ENCODE results near the gene NOL11.
"Not testable (repeated sequence)": the region's sequence is repeated elsewhere in the genome, so short reads cannot be mapped to it uniquely, and the experiment has no call there.

The NOL11 gene

DNA sequence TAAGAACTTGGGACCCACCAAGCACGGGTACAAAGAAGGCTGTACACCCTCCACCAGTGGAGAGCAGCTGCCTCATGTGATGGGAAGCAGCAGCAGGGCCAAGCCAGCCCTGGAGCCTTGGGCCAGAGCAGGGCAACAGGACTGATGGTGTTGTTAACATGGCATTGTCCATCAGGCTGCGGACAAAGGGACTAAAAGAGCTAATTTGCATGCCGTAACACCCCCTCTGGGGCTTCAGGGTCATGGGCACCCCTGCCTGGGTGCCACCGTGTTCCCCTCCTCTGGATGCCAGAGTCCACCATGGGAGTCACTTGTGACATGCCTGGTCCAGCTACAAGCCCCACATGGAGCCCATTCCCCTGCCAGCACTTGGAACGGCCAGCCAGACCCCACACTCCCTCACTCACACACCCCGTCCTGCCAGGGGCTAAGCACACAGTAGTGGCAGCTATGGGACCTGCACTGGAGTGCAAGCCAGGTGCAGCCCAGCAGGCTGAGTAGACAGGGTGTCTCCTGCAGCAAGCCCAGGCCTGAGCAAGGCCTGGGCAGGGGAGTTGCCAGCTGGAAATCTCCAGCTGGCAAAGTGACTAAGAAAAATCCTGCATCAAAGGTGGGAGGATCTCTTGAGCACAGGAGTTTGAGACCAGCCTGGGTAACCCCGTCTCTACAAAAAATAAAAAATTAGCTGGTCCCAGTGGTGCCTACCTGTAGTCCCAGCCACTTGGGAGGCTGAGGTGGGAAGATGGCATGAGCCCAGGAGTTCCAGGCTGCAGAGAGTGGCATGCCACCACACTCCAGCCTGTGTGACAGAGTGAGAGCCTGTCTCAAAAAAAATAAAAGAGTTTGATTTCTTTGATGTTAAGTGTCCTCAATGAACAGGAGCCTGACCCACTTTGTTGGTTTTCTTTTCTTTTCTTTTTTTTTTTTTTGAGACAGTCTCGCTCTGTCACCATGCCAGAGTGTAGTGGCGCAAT lies 33.7 kb downstream of the NOL11 start:
- H3K23ac ChIP-seq (ENCODE audit: low read length in 2 of 2) = no peak overlapping the region
- DNase-seq = no peak
- peaks cover 33 to 50% of the 10 kb centered on the region in 2 experiments for H3K36me3 ChIP-seq (ENCODE audit: control insufficient read depth in 1 of 2, insufficient read depth in 2 of 2, low read depth in 1 of 2, low read length in 2 of 2)
- no peaks in the 10 kb centered on the region for H3K27me3 ChIP-seq (ENCODE audit: control insufficient read depth in 1 of 2, insufficient read depth in 1 of 2, low read length in 2 of 2)
- H3K79me1 ChIP-seq (replicated peaks; ENCODE audit: low read length, poor library complexity, severe bottlenecking) = peaks cover 2% of the 10 kb centered on the region
- no peak overlapping the region for H3K9ac ChIP-seq (ENCODE audit: low read length)
- H3K4me3 ChIP-seq (ENCODE audit: insufficient read depth in 1 of 2, low read depth in 1 of 2, low read length in 2 of 2) = no peak overlapping the region
- no peak overlapping the region for H3K18ac ChIP-seq (ENCODE audit: low read depth in 1 of 2, low read length in 2 of 2)
- no peak overlapping the region for H4K8ac ChIP-seq (ENCODE audit: low read length)
- H2BK120ac ChIP-seq (ENCODE audit: low read depth, low read length) = no peak overlapping the region
- H3K4me1 ChIP-seq (ENCODE audit: control insufficient read depth, insufficient read depth, low read depth, low read length) = no peaks in the 10 kb centered on the region
- no peak overlapping the region for H2BK15ac ChIP-seq (ENCODE audit: low read depth, poor library complexity, severe bottlenecking)
- H2BK12ac ChIP-seq (ENCODE audit: low read length in 2 of 2) = no peak overlapping the region
- H3K4me2 ChIP-seq (ENCODE audit: low read length, poor library complexity, severe bottlenecking) = no peak overlapping the region
- H3K9me3 ChIP-seq (ENCODE audit: control insufficient read depth, low read length) = no peaks in the 10 kb centered on the region
- no peak overlapping the region for H2AFZ ChIP-seq (ENCODE audit: low read depth, low read length)
- no peak overlapping the region for H3K27ac ChIP-seq (ENCODE audit: low read length, poor library complexity, severe bottlenecking)
- no peak overlapping the region for H4K91ac ChIP-seq (ENCODE audit: low read length)
- H2AK5ac ChIP-seq (ENCODE audit: low read length, severe bottlenecking) = no peak overlapping the region
- no peak overlapping the region for H3K4ac ChIP-seq (ENCODE audit: low read depth in 1 of 2, low read length in 2 of 2)
- no peak overlapping the region for H2BK5ac ChIP-seq (ENCODE audit: low read depth, low read length, poor library complexity, severe bottlenecking)
- WGBS = 81% methylated on average over 9 of the region's 9 CpGs
- H3K14ac ChIP-seq (ENCODE audit: low read length in 2 of 2) = no peak overlapping the region

DNA sequence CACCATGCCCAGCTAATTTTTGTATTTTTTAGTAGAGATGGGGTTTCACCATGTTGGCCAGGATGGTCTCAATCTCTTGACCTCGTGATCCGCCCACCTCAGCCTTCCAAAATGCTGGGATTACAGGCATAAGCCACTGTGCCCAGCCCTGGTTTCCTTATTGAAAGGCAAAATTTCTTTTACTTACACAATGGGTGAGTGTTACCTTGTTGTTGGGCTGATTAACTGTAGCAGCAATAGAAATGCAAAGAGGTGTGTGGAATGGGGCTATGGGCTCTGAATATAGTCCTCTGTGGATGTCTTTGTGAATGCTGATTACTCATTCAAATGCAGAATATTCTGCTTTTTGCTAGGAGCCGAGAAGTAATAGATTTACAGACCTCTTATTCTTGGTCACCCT lies 34.4 kb downstream of the NOL11 start:
- 100% methylated on average over 2 of the region's 3 CpGs for WGBS
- H3K79me1 ChIP-seq (replicated peaks; ENCODE audit: low read length, poor library complexity, severe bottlenecking) = not testable (repeated sequence)

DNA sequence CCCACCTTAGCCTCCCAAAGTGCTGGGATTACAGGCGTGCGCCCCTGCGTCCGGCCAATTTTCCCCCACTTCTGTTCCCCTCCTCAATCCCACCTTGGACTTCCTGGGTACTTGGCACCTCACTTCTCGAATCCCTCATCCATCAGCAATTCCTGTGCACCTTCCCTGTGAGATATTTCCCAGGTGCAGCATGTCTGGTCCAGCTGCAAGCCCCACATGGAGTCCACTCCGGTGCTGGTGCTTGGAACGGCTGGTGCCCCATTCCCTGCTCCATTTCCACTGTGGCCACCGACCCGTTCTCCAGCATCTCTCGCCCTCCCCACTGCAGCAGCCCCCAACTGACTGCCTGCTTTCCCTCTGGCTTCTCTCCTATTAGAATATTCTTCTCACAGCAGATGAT lies 35.3 kb downstream of the NOL11 start:
- Histone ChIP-seq H2BK120ac (ENCODE audit: low read depth, low read length) (no peak overlapping the region), H3K27ac (ENCODE audit: low read length, poor library complexity, severe bottlenecking) (no peak overlapping the region), H4K91ac (ENCODE audit: low read length) (no peak overlapping the region), H3K9ac (ENCODE audit: low read length) (no peak overlapping the region), H2BK15ac (ENCODE audit: low read depth, poor library complexity, severe bottlenecking) (no peak overlapping the region), H4K8ac (ENCODE audit: low read length) (no peak overlapping the region), H3K4ac (ENCODE audit: low read depth in 1 of 2, low read length in 2 of 2) (no peak overlapping the region), H2AK5ac (ENCODE audit: low read length, severe bottlenecking) (no peak overlapping the region), H3K9me3 (ENCODE audit: control insufficient read depth, low read length) (no peaks in the 10 kb centered on the region), H3K4me1 (ENCODE audit: control insufficient read depth, insufficient read depth, low read depth, low read length) (no peaks in the 10 kb centered on the region), H3K79me1 (replicated peaks; ENCODE audit: low read length, poor library complexity, severe bottlenecking) (no peaks in the 10 kb centered on the region), H2BK12ac (ENCODE audit: low read length in 2 of 2) (no peak overlapping the region), H3K27me3 (ENCODE audit: control insufficient read depth in 1 of 2, insufficient read depth in 1 of 2, low read length in 2 of 2) (no peaks in the 10 kb centered on the region), H3K14ac (ENCODE audit: low read length in 2 of 2) (no peak overlapping the region), H3K23ac (ENCODE audit: low read length in 2 of 2) (no peak overlapping the region), H3K4me3 (ENCODE audit: insufficient read depth in 1 of 2, low read depth in 1 of 2, low read length in 2 of 2) (no peak overlapping the region), H3K18ac (ENCODE audit: low read depth in 1 of 2, low read length in 2 of 2) (no peak overlapping the region), H2AFZ (ENCODE audit: low read depth, low read length) (no peak overlapping the region), H3K4me2 (ENCODE audit: low read length, poor library complexity, severe bottlenecking) (no peak overlapping the region), H2BK5ac (ENCODE audit: low read depth, low read length, poor library complexity, severe bottlenecking) (no peak overlapping the region), H3K36me3 (ENCODE audit: control insufficient read depth in 1 of 2, insufficient read depth in 2 of 2, low read depth in 1 of 2, low read length in 2 of 2) (peaks cover 28 to 34% of the 10 kb centered on the region in 2 experiments)
- 93% methylated on average over 10 of the region's 10 CpGs for WGBS
- DNase-seq = no peak

More for the DNA sequence above, 34.4 kb downstream of the NOL11 start:
- not testable (repeated sequence) for H3K9ac ChIP-seq (ENCODE audit: low read length); H2BK15ac ChIP-seq (ENCODE audit: low read depth, poor library complexity, severe bottlenecking); H3K4ac ChIP-seq (ENCODE audit: low read depth in 1 of 2, low read length in 2 of 2); H3K9me3 ChIP-seq (ENCODE audit: control insufficient read depth, low read length); DNase-seq; H2AK5ac ChIP-seq (ENCODE audit: low read length, severe bottlenecking); H3K14ac ChIP-seq (ENCODE audit: low read length in 2 of 2); H2BK12ac ChIP-seq (ENCODE audit: low read length in 2 of 2); H3K18ac ChIP-seq (ENCODE audit: low read depth in 1 of 2, low read length in 2 of 2); H3K23ac ChIP-seq (ENCODE audit: low read length in 2 of 2); H2BK5ac ChIP-seq (ENCODE audit: low read depth, low read length, poor library complexity, severe bottlenecking); H3K4me3 ChIP-seq (ENCODE audit: insufficient read depth in 1 of 2, low read depth in 1 of 2, low read length in 2 of 2); H3K27ac ChIP-seq (ENCODE audit: low read length, poor library complexity, severe bottlenecking); H4K8ac ChIP-seq (ENCODE audit: low read length); H2AFZ ChIP-seq (ENCODE audit: low read depth, low read length); H3K4me1 ChIP-seq (ENCODE audit: control insufficient read depth, insufficient read depth, low read depth, low read length); H3K27me3 ChIP-seq (ENCODE audit: control insufficient read depth in 1 of 2, insufficient read depth in 1 of 2, low read length in 2 of 2); H4K91ac ChIP-seq (ENCODE audit: low read length); H2BK120ac ChIP-seq (ENCODE audit: low read depth, low read length); H3K4me2 ChIP-seq (ENCODE audit: low read length, poor library complexity, severe bottlenecking)
- H3K36me3 ChIP-seq (ENCODE audit: control insufficient read depth in 1 of 2, insufficient read depth in 2 of 2, low read depth in 1 of 2, low read length in 2 of 2) = peaks cover 29 to 43% of the 10 kb centered on the region in 2 experiments

DNA sequence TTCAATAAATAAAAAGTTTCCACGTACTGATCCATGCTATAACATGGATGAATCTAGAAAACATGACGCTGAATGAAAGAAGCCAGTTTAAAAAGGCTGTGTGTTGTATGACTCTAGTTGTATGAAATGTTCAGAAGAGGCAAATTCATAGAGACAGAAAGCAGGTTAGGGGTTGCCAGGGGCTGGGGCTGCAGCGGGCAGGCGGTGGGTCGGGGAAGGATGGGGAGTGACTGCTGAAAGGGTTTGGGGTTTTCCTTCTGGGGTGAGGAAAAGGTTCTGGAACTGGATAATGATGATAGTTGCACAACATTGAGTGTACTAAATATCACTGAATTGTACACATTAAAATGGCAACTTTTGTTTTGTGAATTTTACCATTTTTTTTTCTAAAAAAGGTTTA lies 36.3 kb downstream of the NOL11 start:
- no peak for DNase-seq
- Histone ChIP-seq H2AFZ (ENCODE audit: low read depth, low read length) (no peak overlapping the region), H3K4me3 (ENCODE audit: insufficient read depth in 1 of 2, low read depth in 1 of 2, low read length in 2 of 2) (no peak overlapping the region), H3K9ac (ENCODE audit: low read length) (no peak overlapping the region), H2BK120ac (ENCODE audit: low read depth, low read length) (no peak overlapping the region), H2BK5ac (ENCODE audit: low read depth, low read length, poor library complexity, severe bottlenecking) (no peak overlapping the region), H3K79me1 (replicated peaks; ENCODE audit: low read length, poor library complexity, severe bottlenecking) (no peaks in the 10 kb centered on the region), H4K8ac (ENCODE audit: low read length) (no peak overlapping the region), H2BK15ac (ENCODE audit: low read depth, poor library complexity, severe bottlenecking) (no peak overlapping the region), H2AK5ac (ENCODE audit: low read length, severe bottlenecking) (no peak overlapping the region), H3K9me3 (ENCODE audit: control insufficient read depth, low read length) (no peaks in the 10 kb centered on the region), H2BK12ac (ENCODE audit: low read length in 2 of 2) (no peak overlapping the region), H3K14ac (ENCODE audit: low read length in 2 of 2) (no peak overlapping the region), H3K36me3 (ENCODE audit: control insufficient read depth in 1 of 2, insufficient read depth in 2 of 2, low read depth in 1 of 2, low read length in 2 of 2) (peaks cover 22 to 25% of the 10 kb centered on the region in 2 experiments), H4K91ac (ENCODE audit: low read length) (no peak overlapping the region), H3K4me2 (ENCODE audit: low read length, poor library complexity, severe bottlenecking) (no peak overlapping the region), H3K23ac (ENCODE audit: low read length in 2 of 2) (no peak overlapping the region), H3K27ac (ENCODE audit: low read length, poor library complexity, severe bottlenecking) (no peak overlapping the region), H3K18ac (ENCODE audit: low read depth in 1 of 2, low read length in 2 of 2) (no peak overlapping the region), H3K27me3 (ENCODE audit: control insufficient read depth in 1 of 2, insufficient read depth in 1 of 2, low read length in 2 of 2) (no peaks in the 10 kb centered on the region), H3K4me1 (ENCODE audit: control insufficient read depth, insufficient read depth, low read depth, low read length) (no peaks in the 10 kb centered on the region), H3K4ac (ENCODE audit: low read depth in 1 of 2, low read length in 2 of 2) (no peak overlapping the region)
- 100% methylated on average over 5 of the region's 5 CpGs for WGBS
